Measurements from ENCODE around the gene PARP8. TPM values are rescaled to one million over a fixed set of nuclear protein-coding genes. Genes with fewer than 3 reads are reported as not detected.

Gene PARP8
- total and polyA plus RNA-seq, 9 donors: 4.4 to 21.4 (median 18.4) TPM

DNA sequence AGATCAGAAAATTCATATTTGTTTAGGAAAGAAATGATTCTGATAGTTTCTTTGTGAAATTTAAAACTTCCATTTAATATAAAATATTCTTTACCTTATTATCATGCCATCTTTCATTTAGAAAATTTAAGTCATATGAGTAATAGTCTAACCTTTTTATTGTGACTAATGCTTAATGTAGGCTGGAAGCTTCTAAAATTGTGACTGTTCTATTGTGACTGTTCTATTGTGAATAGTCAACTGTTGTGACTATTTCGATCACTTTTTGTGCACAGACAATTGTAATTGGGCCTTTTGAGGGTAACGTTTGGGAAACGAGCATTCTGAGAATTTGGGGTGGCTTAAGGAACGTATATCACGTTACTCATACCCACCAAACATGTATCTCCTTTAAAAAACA lies 100.0 kb downstream of the PARP8 start:
- Histone ChIP-seq H3K9me3 (no peaks in the 10 kb centered on the region), H3K27ac (no peak overlapping the region), H3K4me1 (ENCODE audit: insufficient read depth) (no peaks in the 10 kb centered on the region), H3K27me3 (no peaks in the 10 kb centered on the region), H3K36me3 (no peaks in the 10 kb centered on the region), H3K4me3 (no peak overlapping the region)
- WGBS, 3 donors: 73 to 95% (median 92%) methylated on average over 5 of the region's 5 CpGs
- TF ChIP-seq EP300 (IDR thresholded peaks at IDR 0.05) (no peak), POLR2A (IDR thresholded peaks at IDR 0.05) (no peak), CTCF (IDR thresholded peaks at IDR 0.05) (no peak)
- intact Hi-C loops (cut with DNase I): no loop called here
- DNase-seq: no peak

GRCh38 chr5:50766967-50767366 lies 100.5 kb downstream of the PARP8 start:
- intact Hi-C loops (cut with DNase I): no loop called here
- H3K36me3 ChIP-seq: no peaks in the 10 kb centered on the region
- TF ChIP-seq EP300 (IDR thresholded peaks at IDR 0.05) (no peak), CTCF (IDR thresholded peaks at IDR 0.05) (no peak), POLR2A (IDR thresholded peaks at IDR 0.05) (no peak)
- DNase-seq: no peak
- H3K4me3 ChIP-seq: no peak overlapping the region
- H3K9me3 ChIP-seq: no peaks in the 10 kb centered on the region
- H3K4me1 ChIP-seq (ENCODE audit: insufficient read depth): no peaks in the 10 kb centered on the region
- 79 to 88% (median 83%) methylated on average over 2 of the region's 2 CpGs for WGBS, 3 donors
- no peak overlapping the region for H3K27ac ChIP-seq
- no peaks in the 10 kb centered on the region for H3K27me3 ChIP-seq

DNA sequence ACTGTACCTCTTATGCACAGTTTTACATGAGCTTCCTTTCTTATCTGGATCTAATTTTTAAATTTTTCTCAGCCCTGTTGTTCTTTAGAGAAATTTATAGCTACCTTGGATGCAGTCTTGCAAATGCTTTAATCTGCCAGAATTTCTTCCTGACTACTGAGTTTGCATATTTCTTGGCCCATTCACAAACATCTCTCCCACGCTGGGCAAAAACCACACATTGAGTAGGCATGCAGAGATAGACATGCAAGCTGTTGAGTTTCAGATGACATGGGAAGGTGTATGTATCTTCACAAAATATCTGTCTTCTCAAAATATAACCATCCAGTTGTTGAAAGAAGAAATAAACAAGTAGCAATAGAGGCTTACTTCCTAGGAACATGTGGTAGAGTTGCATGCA lies 101.2 kb downstream of the PARP8 start:
- Histone ChIP-seq H3K27me3 (no peaks in the 10 kb centered on the region), H3K27ac (no peak overlapping the region), H3K36me3 (no peaks in the 10 kb centered on the region), H3K4me3 (no peak overlapping the region), H3K9me3 (no peaks in the 10 kb centered on the region), H3K4me1 (ENCODE audit: insufficient read depth) (no peaks in the 10 kb centered on the region)
- no peak for DNase-seq
- intact Hi-C loops (cut with DNase I): no loop called here
- TF ChIP-seq CTCF (IDR thresholded peaks at IDR 0.05): no peak
- no peak for TF ChIP-seq EP300 (IDR thresholded peaks at IDR 0.05)
- no peak for TF ChIP-seq POLR2A (IDR thresholded peaks at IDR 0.05)
- 33 to 46% (median 36%) methylated on average over 1 of the region's 1 CpG for WGBS, 3 donors

DNA sequence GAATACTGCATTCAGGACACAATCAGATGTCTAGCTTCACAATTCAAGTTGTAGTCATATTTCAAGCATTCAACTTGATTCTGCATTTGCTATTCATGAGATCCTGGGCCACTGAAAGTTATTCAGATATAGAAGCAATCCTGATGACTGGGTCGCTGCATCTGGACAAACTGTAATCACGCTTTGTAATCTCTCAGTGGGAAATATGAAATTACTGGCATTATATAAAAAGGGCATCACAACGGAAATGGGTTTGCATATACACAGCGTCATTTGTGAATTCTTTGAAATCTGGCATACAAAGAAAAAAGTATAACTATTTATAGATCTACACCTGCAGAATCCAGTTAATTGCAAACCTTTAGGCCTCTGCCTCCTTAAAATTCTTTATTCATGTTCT lies 102.2 kb downstream of the PARP8 start:
- 91 to 93% (median 93%) methylated on average over 4 of the region's 4 CpGs for WGBS, 3 donors
- no peak for DNase-seq

More for the DNA sequence above, 102.2 kb downstream of the PARP8 start:
- Histone ChIP-seq H3K4me3 (no peak overlapping the region), H3K27me3 (no peaks in the 10 kb centered on the region), H3K4me1 (ENCODE audit: insufficient read depth) (no peaks in the 10 kb centered on the region), H3K27ac (no peak overlapping the region), H3K9me3 (no peaks in the 10 kb centered on the region), H3K36me3 (no peaks in the 10 kb centered on the region)
- no peak for TF ChIP-seq CTCF (IDR thresholded peaks at IDR 0.05)
- TF ChIP-seq EP300 (IDR thresholded peaks at IDR 0.05): no peak
- no peak for TF ChIP-seq POLR2A (IDR thresholded peaks at IDR 0.05)
- intact Hi-C loops (cut with DNase I): no loop called here

All from ovary (tissue), 9 donors.